OCI-LY1 (cell line): ENCODE data around the gene CAMTA1.

ENCODE experiments used
- CTCF ChIP-seq: fragments of 200-600 bp; sonication (generic), shearing (Covaris generic); IDR thresholded peaks from 2 replicates; pipeline ENCODE4 v1.5.1; 2017; ENCODE audit warnings: mild to moderate bottlenecking, antibody characterized with exemption, low read length, moderate library complexity, mixed read lengths
- EZH2 ChIP-seq: fragments of 200-600 bp; sonication (generic), shearing (Covaris generic); IDR thresholded peaks from 2 replicates; pipeline ENCODE4 v1.8.0; 2017; ENCODE audit warnings: borderline replicate concordance, mixed run types, mild to moderate bottlenecking, antibody characterized with exemption, low read length, moderate library complexity, mixed read lengths

DNA sequence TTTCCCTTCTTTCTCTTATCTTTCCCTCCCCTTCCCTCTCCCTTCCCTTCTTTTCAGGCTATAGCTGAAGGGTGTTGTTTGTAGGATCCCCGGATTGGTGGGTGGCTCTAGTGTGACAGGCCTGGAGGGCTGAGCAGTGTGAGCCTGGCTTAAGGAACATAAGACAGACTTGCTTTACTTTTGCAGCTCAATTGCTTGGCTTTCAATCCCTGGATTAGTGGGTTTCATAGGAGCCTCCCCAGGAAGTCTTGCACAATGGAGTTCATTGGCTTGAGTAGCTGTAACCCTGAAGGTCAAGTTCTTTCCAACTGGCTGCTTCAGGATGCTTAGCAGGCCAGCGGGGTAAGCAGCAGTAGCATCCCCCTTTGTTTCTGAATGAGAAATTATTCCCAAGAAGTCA is 126.7 kb downstream of the CAMTA1 start:
- no peak for TF ChIP-seq EZH2
- no peak for TF ChIP-seq CTCF
